Stimulated activated CD4-positive, alpha-beta T cell treated with anti-CD3 and anti-CD28 coated beads, Interleukin-2, amount 100 ng/mL, for 24 hours (primary cell): ENCODE data around the gene PIGM.

Experiments
- DNase-seq, 2 donors: peaks; one replicate each; pipeline ENCODE4 v3.0.0-alpha.2; 2020

The PIGM gene

GRCh38 chr1:160031365-160032164 lies at the start of gene PIGM:
TSS of gene PIGM (minus strand) at chr1:160031990. CDS start at chr1:160031739, 251 bp downstream.
- DNase-seq: peak; percentile 95 to 98

GRCh38 chr1:160081261-160081936 lies 49.6 kb upstream of the PIGM start, which contains the start of gene KCNJ9:
TSS of gene KCNJ9 (plus strand) at chr1:160081538. CDS start at chr1:160084031, 2,493 bp downstream.
- no peak for DNase-seq

- no peak for DNase-seq
Observed at GRCh38 chr1:160080381-160081100, 48.8 kb upstream of the PIGM start.

GRCh38 chr1:160079448-160079847 lies 47.7 kb upstream of the PIGM start:
- DNase-seq: no peak

GRCh38 chr1:160078512-160079195 lies 46.9 kb upstream of the PIGM start:
- DNase-seq: peak; percentile 66 to 72

GRCh38 chr1:160077486-160077885 lies 45.7 kb upstream of the PIGM start:
- no peak for DNase-seq

- DNase-seq: no peak
Observed at GRCh38 chr1:160076295-160076694, 44.5 kb upstream of the PIGM start.

- DNase-seq: no peak
Observed at GRCh38 chr1:160075836-160076235, 44.0 kb upstream of the PIGM start.

GRCh38 chr1:160074865-160075264 lies 43.1 kb upstream of the PIGM start:
- no peak for DNase-seq

GRCh38 chr1:160071289-160071688 lies 39.5 kb upstream of the PIGM start:
- no peak for DNase-seq

- peak; percentile 70 to 74 for DNase-seq
Observed at GRCh38 chr1:160070243-160071163, 38.7 kb upstream of the PIGM start.

GRCh38 chr1:160069460-160070231 lies 37.9 kb upstream of the PIGM start, which contains the start of gene KCNJ10:
TSS of gene KCNJ10 (minus strand) at chr1:160070160. CDS start at chr1:160042532, 27,628 bp downstream.
- no peak for DNase-seq

- DNase-seq: no peak
Observed at GRCh38 chr1:160068225-160068624, 36.4 kb upstream of the PIGM start.

- no peak for DNase-seq
Observed at GRCh38 chr1:160066829-160067745, 35.3 kb upstream of the PIGM start.

GRCh38 chr1:160064746-160065145 lies 33.0 kb upstream of the PIGM start:
- DNase-seq: no peak

- DNase-seq: no peak
Observed at GRCh38 chr1:160064164-160064563, 32.4 kb upstream of the PIGM start.

GRCh38 chr1:160063176-160063575 lies 31.4 kb upstream of the PIGM start:
- no peak for DNase-seq

GRCh38 chr1:160062230-160062532 lies 30.4 kb upstream of the PIGM start:
- DNase-seq: no peak

- no peak for DNase-seq
Observed at GRCh38 chr1:160061369-160062229, 29.8 kb upstream of the PIGM start.
